Left lung (tissue), 10 donors: ENCODE data around the gene TBCD. TPM values are rescaled to one million over a fixed set of nuclear protein-coding genes. Genes with fewer than 3 reads are reported as not detected.
A peak's percentile ranks its signal among the peaks of the same experiment; 100 is the strongest.

Experiments
- ATAC-seq: fragments of 200-7000 bp; cut with Tn5 transposase; one replicate; pipeline ENCODE4 v1.9.1; 2020; ENCODE audit warnings: moderate library complexity
- DNase-seq, 4 donors: peaks; one replicate each; pipeline ENCODE4 v3.0.0-alpha.2; 2013 to 2020
- H3K27ac ChIP-seq, 2 donors: fragments of 200-600 bp; sonication (generic) in 1 of 2; one replicate each; pipeline versions ENCODE4 v1.5.0 to v1.8.0; 2020 to 2021
- H3K27me3 ChIP-seq, 2 donors: fragments of 200-600 bp; sonication (generic) in 1 of 2; one replicate each; pipeline versions ENCODE4 v1.5.0 to v1.8.0; 2020 to 2021
- H3K36me3 ChIP-seq, 2 donors: fragments of 200-600 bp; sonication (generic) in 1 of 2; one replicate each; pipeline versions ENCODE4 v1.5.0 to v1.8.0; 2020 to 2021
- H3K4me1 ChIP-seq, 2 donors: fragments of 200-600 bp; one replicate each; pipeline ENCODE4 v1.8.0; 2021
- H3K4me3 ChIP-seq, 2 donors: fragments of 200-600 bp; sonication (generic) in 1 of 2; one replicate each; pipeline versions ENCODE4 v1.5.0 to v1.8.0; 2020 to 2021; ENCODE audit warnings: mild to moderate bottlenecking in 1 of 2
- H3K9me3 ChIP-seq, 2 donors: fragments of 200-600 bp; sonication (generic) in 1 of 2; one replicate each; pipeline versions ENCODE4 v1.5.0 to v1.8.0; 2020 to 2021
- CTCF ChIP-seq, 2 donors: fragments of 200-600 bp; sonication (generic) in 1 of 2; IDR thresholded peaks; one replicate each; pipeline versions ENCODE4 v1.5.0 to v1.8.0; 2021; ENCODE audit warnings: antibody characterized with exemption in 2 of 2
- intact Hi-C, 2 donors: fragments of 100-400 bp; cut with DNase I; formaldehyde crosslinking; loops; one replicate each; pipeline versions ENCODE4 v1.11.2 to v1.14.2; 2022
- polyA plus RNA-seq, 6 donors: library from polyadenylated mRNA; unstranded; fragments of 120-200 nt; gene quantifications; one replicate each; pipeline ENCODE4 v1.2.1, GENCODE V29; 2013; ENCODE audit not compliant: insufficient read length in 6 of 6
- total RNA-seq, 2 donors: library from RNA; stranded (reverse); fragmentation: NEBNext Ultra II Directional; extraction: Animal tissue kit (Norgen Biotek cat#: 25700); gene quantifications; one replicate each; pipeline ENCODE4 v1.2.1, GENCODE V29; 2021
- donor health status: DM: no; HTN: yes; CAD: no.
- donor health status: DM: no; HTN: no; CAD: no.

Gene TBCD
- total and polyA plus RNA-seq, 8 donors: 87.2 to 133 (median 104) TPM

GRCh38 chr17:82930924-82931698, 179.2 kb downstream of the TBCD start:
- DNase-seq: peak in 1 of 4 donors; percentile 67
- Histone ChIP-seq H3K27me3 (no peaks in the 10 kb centered on the region), H3K9me3 (no peaks in the 10 kb centered on the region), H3K4me1 (no peaks in the 10 kb centered on the region), H3K36me3 (peaks cover 0 to 97% of the 10 kb centered on the region in 2 donors), H3K27ac (no peak overlapping the region), H3K4me3 (no peak overlapping the region)
- intact Hi-C loops: no loop called here
- no peak for TF ChIP-seq CTCF (IDR thresholded peaks at IDR 0.05)
- no peak for ATAC-seq

GRCh38 chr17:82931699-82932517, 180.0 kb downstream of the TBCD start:
- ATAC-seq (no peak), DNase-seq (peak in 3 of 4 donors; percentile 41 to 53 (median 51))
- Histone ChIP-seq H3K36me3 (peaks cover 0 to 97% of the 10 kb centered on the region in 2 donors), H3K27me3 (no peaks in the 10 kb centered on the region), H3K9me3 (no peaks in the 10 kb centered on the region), H3K4me3 (no peak overlapping the region), H3K27ac (no peak overlapping the region), H3K4me1 (no peaks in the 10 kb centered on the region)
- no peak for TF ChIP-seq CTCF (IDR thresholded peaks at IDR 0.05)
- intact Hi-C loops: no loop called here

- ATAC-seq (no peak), DNase-seq (peak in 1 of 4 donors; percentile 69)
- Histone ChIP-seq H3K4me1 (no peaks in the 10 kb centered on the region), H3K9me3 (no peaks in the 10 kb centered on the region), H3K4me3 (no peak overlapping the region), H3K27me3 (no peaks in the 10 kb centered on the region), H3K36me3 (peaks cover 0 to 97% of the 10 kb centered on the region in 2 donors), H3K27ac (no peak overlapping the region)
- intact Hi-C loops: no loop called here
- no peak for TF ChIP-seq CTCF (IDR thresholded peaks at IDR 0.05)
Observed at GRCh38 chr17:82932518-82933310, 180.8 kb downstream of the TBCD start.

- no peak overlapping the region for H3K27ac ChIP-seq
- no peaks in the 10 kb centered on the region for H3K9me3 ChIP-seq
- peaks cover 0 to 97% of the 10 kb centered on the region in 2 donors for H3K36me3 ChIP-seq
- no peaks in the 10 kb centered on the region for H3K4me1 ChIP-seq
- no peak overlapping the region for H3K4me3 ChIP-seq
- ATAC-seq (no peak), DNase-seq (peak in 1 of 4 donors; percentile 72)
- no peaks in the 10 kb centered on the region for H3K27me3 ChIP-seq
- intact Hi-C loops: no loop called here
- no peak for TF ChIP-seq CTCF (IDR thresholded peaks at IDR 0.05)
Observed at GRCh38 chr17:82933911-82934310, 182.0 kb downstream of the TBCD start.
